ENCODE data around the gene TMEM120B. TPM values are rescaled to one million over a fixed set of nuclear protein-coding genes. Genes with fewer than 3 reads are reported as not detected.
"Not testable (repeated sequence)": the region's sequence is repeated elsewhere in the genome, so short reads cannot be mapped to it uniquely, and the experiment has no call there.

The TMEM120B gene
- total RNA-seq, 1 donor = 8.0 TPM

GRCh38 chr12:121709478-121709961 is 3.0 kb upstream of the TMEM120B start:
- no peak overlapping the region for H3K4me3 ChIP-seq (ENCODE audit: low read depth, low read length)
- no peak for TF ChIP-seq CTCF (IDR thresholded peaks at IDR 0.05; ENCODE audit: insufficient read depth, low read length)
- peak; percentile 61 for DNase-seq (ENCODE audit: low read depth)

- DNase-seq (ENCODE audit: low read depth) = peak; percentile 30
- no peak for TF ChIP-seq CTCF (IDR thresholded peaks at IDR 0.05; ENCODE audit: insufficient read depth, low read length)
- peak overlapping the region; percentile 89 for H3K4me3 ChIP-seq (ENCODE audit: low read depth, low read length)
Measured at GRCh38 chr12:121711361-121712189, 977 bp upstream of the TMEM120B start.

- H3K4me3 ChIP-seq (ENCODE audit: low read depth, low read length) = peak overlapping the region; percentile 89
- peak; percentile 33 for DNase-seq (ENCODE audit: low read depth)
- no peak for TF ChIP-seq CTCF (IDR thresholded peaks at IDR 0.05; ENCODE audit: insufficient read depth, low read length)
Measured at GRCh38 chr12:121712190-121712460, 427 bp upstream of the TMEM120B start.

GRCh38 chr12:121713257-121713777 is 765 bp downstream of the TMEM120B start:
- DNase-seq (ENCODE audit: low read depth) = peak; percentile 62
- no peak for TF ChIP-seq CTCF (IDR thresholded peaks at IDR 0.05; ENCODE audit: insufficient read depth, low read length)
- H3K4me3 ChIP-seq (ENCODE audit: low read depth, low read length) = peak overlapping the region; percentile 92

DNA sequence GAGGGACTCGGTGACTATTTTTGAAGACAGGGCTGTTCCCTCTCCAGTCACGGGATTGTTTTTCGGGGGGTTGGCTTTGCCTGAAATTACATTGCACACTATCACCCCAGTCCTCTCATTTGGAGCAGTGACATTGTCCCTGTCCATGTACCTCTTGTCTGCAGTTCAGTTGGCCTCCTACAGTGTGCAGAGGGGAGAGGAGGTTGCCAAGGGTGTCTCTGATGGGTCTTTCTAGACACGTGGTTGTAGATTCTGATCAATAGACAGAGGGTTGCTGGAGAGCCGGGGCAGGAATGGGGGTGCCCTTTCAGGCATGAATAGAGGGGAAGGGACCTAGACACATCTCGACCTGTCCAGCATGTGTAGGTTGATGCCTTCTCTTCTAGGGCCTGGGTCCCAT is 1.2 kb downstream of the TMEM120B start:
- no peak for DNase-seq (ENCODE audit: low read depth)
- H3K4me3 ChIP-seq (ENCODE audit: low read depth, low read length) = peak overlapping the region; percentile 92
- no peak for TF ChIP-seq CTCF (IDR thresholded peaks at IDR 0.05; ENCODE audit: insufficient read depth, low read length)

DNA sequence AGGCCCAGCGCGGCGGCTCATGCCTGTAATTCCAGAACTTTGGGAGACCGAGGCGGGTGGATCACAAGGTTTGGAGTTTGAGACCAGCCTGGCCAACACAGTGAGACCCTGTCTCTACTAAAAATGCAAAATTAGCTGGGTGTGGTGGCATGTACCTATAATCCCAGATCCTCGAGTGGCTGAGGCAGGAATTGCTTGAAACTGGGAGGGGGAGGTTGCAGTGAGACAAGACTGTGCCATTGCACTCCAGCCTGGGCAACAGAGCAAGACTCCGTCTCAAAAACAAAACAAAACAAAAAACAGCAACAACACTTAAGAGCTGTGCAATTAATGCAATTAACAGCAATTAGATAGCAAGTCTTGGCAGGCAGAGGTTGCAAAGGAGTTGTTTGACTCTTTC is 2.5 kb downstream of the TMEM120B start:
- H3K4me3 ChIP-seq (ENCODE audit: low read depth, low read length); DNase-seq (ENCODE audit: low read depth): not testable (repeated sequence)

DNA sequence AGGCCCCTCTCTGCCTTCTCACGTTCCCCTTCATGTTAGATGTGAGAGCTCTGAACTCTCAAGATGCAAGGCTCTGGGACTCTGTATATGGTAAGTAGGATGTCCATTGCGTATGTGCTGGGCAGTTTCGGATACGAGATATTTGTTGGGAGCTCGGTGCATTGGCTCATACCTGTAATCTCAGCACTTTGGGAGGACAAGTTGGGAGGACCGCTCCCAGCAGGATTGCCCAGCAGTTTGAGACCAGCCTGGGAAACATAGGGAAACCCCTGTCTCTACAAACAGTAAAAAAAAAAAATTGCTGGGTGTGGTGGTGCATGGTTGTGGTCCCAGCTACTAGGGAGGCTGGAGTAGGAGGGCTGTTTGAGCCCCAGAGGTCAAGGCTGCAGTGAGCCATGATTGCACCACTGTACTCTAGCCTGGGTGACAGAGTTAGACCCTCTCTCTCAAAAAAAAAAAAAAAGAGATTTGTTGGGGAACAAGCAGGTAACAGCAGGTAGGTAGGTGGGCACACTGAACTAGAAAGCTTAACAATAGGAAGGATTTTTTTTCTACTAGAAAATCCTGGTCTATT is 3.4 kb downstream of the TMEM120B start:
- DNase-seq (ENCODE audit: low read depth) = no peak
- TF ChIP-seq CTCF (IDR thresholded peaks at IDR 0.05; ENCODE audit: insufficient read depth, low read length) = no peak
- no peak overlapping the region for H3K4me3 ChIP-seq (ENCODE audit: low read depth, low read length)
